Measurements from ENCODE around the gene NOC2L. TPM values are rescaled to one million over a fixed set of nuclear protein-coding genes. Genes with fewer than 3 reads are reported as not detected.

The NOC2L gene
- total RNA-seq, 1 donor from 2014 or later: 42.5 TPM

DNA sequence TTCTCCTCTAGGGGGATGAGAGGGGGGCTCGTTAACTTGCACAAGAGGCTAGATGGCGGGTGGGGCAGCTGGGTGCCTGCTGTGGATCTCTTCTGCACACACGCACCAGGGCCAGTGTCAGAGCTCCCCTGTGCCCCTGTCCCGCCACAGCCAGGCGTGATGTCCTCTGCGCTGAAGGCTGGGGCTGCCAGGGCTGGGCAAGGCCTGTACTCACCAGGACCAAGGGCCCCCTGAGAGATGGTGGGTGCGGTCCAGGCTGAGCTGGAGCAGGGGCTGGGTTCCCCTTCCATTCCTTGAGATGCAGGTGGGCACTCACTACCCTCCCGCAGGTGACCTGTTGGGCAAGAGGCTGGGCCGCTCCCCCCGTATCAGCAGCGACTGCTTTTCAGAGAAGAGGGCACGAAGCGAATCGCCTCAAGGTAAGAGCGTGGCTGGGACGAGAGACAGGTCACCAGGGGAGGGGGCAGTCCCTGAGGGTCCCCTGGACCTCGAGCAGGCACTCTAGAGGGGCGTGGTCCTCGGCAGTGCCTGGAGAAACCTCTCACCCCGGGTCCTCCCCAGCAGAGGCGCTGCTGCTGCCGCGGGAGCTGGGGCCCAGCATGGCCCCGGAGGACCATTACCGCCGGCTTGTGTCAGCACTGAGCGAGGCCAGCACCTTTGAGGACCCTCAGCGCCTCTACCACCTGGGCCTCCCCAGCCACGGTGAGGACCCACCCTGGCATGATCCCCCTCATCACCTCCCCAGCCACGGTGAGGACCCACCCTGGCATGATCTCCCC is 20.2 kb downstream of the NOC2L start:
- H3K9me3 ChIP-seq: no peaks in the 10 kb centered on the region
- H3K4me3 ChIP-seq: no peak overlapping the region
- intact Hi-C loops (cut with DNase I): no loop called here
- DNase-seq (ENCODE audit: extremely low spot score in 2 of 2): no peak
- TF ChIP-seq POLR2AphosphoS5 (IDR thresholded peaks at IDR 0.05; ENCODE audit: insufficient read depth in 1 of 2, low read depth in 1 of 2) (no peak), POLR2A (IDR thresholded peaks at IDR 0.05) (no peak)
- TF ChIP-seq, protein P1, sequence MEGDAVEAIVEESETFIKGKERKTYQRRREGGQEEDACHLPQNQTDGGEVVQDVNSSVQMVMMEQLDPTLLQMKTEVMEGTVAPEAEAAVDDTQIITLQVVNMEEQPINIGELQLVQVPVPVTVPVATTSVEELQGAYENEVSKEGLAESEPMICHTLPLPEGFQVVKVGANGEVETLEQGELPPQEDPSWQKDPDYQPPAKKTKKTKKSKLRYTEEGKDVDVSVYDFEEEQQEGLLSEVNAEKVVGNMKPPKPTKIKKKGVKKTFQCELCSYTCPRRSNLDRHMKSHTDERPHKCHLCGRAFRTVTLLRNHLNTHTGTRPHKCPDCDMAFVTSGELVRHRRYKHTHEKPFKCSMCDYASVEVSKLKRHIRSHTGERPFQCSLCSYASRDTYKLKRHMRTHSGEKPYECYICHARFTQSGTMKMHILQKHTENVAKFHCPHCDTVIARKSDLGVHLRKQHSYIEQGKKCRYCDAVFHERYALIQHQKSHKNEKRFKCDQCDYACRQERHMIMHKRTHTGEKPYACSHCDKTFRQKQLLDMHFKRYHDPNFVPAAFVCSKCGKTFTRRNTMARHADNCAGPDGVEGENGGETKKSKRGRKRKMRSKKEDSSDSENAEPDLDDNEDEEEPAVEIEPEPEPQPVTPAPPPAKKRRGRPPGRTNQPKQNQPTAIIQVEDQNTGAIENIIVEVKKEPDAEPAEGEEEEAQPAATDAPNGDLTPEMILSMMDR (IDR thresholded peaks at IDR 0.05): no peak
- no peak overlapping the region for H3K27ac ChIP-seq
- no peaks in the 10 kb centered on the region for H3K36me3 ChIP-seq
- peaks cover 6% of the 10 kb centered on the region for H3K27me3 ChIP-seq
- H3K4me1 ChIP-seq: peaks cover 53% of the 10 kb centered on the region

DNA sequence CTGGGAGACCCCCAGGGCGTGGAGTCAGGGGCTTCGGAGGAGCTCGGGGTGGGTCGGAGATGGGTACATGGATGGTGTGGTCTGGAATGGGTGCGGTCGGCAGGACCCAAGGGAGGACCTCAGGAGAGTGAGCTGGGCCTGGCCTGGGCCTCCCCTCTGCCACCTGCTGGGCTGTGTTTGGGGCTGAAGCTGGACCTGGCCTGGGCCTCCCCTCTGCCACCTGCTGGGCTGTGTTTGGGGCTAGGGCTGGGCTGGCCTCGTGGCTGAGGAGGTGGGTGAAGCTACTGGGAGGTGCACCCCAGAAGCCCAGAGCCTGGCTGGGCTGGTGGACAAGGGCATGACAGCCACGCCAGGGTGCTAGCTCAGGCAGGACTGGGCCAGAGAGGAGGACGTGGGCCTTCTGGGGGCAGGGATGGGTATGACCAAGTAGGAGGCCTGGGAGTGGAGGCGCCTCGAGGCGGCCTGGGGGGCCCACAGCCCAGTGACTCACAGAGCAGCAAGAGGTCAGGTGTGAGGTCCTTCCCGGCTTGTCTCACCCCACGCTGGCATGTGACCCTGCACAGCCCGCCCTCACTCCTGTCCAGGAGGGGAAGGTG is 20.9 kb downstream of the NOC2L start:
- Histone ChIP-seq H3K4me3 (no peak overlapping the region), H3K36me3 (no peaks in the 10 kb centered on the region), H3K27me3 (peaks cover 6% of the 10 kb centered on the region), H3K9me3 (no peaks in the 10 kb centered on the region), H3K27ac (no peak overlapping the region), H3K4me1 (peaks cover 47% of the 10 kb centered on the region)
- no peak for DNase-seq (ENCODE audit: extremely low spot score in 2 of 2)
- intact Hi-C loops (cut with DNase I): no loop called here
- TF ChIP-seq POLR2A (IDR thresholded peaks at IDR 0.05): no peak
- TF ChIP-seq, protein P1 (IDR thresholded peaks at IDR 0.05): peak in 1 of 3 experiments; percentile 14

DNA sequence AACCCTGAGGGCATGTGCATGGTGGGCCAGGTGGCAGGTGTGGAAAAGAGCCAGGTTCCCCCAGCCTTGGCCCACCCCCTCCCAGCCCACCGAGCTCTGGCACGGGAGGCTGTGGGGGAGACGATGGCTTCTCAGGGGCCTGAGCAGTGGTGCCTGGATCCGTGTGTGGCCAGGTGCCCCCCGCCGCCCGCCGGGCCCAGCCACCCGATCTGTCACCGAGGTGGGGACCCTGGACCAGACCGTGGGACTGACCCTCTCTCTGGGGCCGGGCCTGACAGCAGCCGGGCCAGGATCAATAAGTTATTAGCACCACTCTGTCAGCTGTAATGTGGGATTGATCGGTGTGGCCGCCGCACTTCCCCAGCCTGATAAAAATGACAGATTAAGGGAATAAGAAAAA is 21.5 kb downstream of the NOC2L start:
- no peak overlapping the region for H3K27ac ChIP-seq
- TF ChIP-seq POLR2AphosphoS5 (IDR thresholded peaks at IDR 0.05; ENCODE audit: insufficient read depth in 1 of 2, low read depth in 1 of 2) (no peak), POLR2A (IDR thresholded peaks at IDR 0.05) (no peak)
- TF ChIP-seq, protein P1 (IDR thresholded peaks at IDR 0.05): no peak
- no peak for DNase-seq (ENCODE audit: extremely low spot score in 2 of 2)
- intact Hi-C loops (cut with DNase I): no loop called here
- H3K4me1 ChIP-seq: peaks cover 40% of the 10 kb centered on the region
- peaks cover 6% of the 10 kb centered on the region for H3K27me3 ChIP-seq
- no peak overlapping the region for H3K4me3 ChIP-seq
- no peaks in the 10 kb centered on the region for H3K9me3 ChIP-seq
- H3K36me3 ChIP-seq: no peaks in the 10 kb centered on the region

DNA sequence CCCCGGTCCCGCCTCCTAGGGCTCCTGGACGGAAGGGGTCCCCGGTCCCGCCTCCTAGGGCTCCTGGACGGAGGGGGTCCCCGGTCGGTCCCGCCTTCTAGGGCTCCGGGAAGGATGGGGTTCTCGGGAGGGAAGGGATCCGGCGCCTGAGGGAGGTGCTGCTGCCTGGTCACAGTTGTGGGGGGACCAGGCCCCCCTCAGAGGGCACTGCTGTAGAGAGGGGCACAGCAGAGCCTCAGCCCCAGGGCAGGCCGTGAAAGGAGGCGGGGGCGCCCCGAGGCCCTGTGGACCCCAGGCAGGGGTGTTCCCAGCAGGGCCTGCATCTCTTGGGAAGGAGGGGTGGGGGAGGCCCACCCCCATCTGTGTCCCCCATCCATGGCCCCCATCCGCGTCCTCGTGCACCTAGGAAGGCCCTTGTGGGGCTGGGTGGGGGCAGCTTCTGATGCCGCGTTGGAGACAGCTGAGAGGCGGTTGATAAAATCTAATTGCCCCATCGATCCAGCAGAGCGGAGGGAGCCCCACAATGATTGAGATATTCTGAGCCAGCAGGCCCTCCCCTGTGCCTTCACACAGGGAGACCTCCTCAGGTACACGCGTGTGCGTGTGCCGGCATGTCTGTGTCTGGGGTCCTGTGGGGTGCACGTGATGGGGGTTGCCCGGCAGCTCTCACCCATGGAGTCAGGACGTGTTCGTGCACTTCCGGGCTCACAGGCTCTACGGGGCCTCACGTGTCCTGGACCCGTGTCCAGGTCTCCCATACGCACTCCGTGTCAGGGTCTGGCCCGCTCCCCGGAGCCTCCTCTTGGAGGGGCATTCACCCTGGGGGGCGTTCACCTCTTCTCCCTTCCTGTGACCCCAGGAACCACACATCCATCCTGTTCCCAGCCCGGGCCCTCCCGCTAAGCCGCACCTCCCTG is 22.4 kb downstream of the NOC2L start:
- peaks cover 31% of the 10 kb centered on the region for H3K4me1 ChIP-seq
- intact Hi-C loops (cut with DNase I): no loop called here

More for the DNA sequence above, 22.4 kb downstream of the NOC2L start:
- no peaks in the 10 kb centered on the region for H3K36me3 ChIP-seq
- no peaks in the 10 kb centered on the region for H3K9me3 ChIP-seq
- H3K27ac ChIP-seq: no peak overlapping the region
- no peak overlapping the region for H3K4me3 ChIP-seq
- DNase-seq (ENCODE audit: extremely low spot score in 2 of 2): no peak
- no peaks in the 10 kb centered on the region for H3K27me3 ChIP-seq
- TF ChIP-seq, protein P1 (IDR thresholded peaks at IDR 0.05): no peak
- TF ChIP-seq POLR2AphosphoS5 (IDR thresholded peaks at IDR 0.05; ENCODE audit: insufficient read depth in 1 of 2, low read depth in 1 of 2) (no peak), POLR2A (IDR thresholded peaks at IDR 0.05) (no peak)

Data from vagina (tissue), 2 donors.